NCI-H1048 (cell line): ENCODE measurements around the gene KATNAL1.
"Not testable (repeated sequence)": the region's sequence is repeated elsewhere in the genome, so short reads cannot be mapped to it uniquely, and the experiment has no call there.

ENCODE experiments used
- DNase-seq: peaks from one replicate; lab custom pipeline; 2025; lab: John Stamatoyannopoulos, UW

The KATNAL1 gene

GRCh38 chr13:30211745-30212144, 95.6 kb downstream of the KATNAL1 start:
- DNase-seq, result no peak

- DNase-seq, result no peak
Observed at GRCh38 chr13:30204564-30204963, 102.8 kb downstream of the KATNAL1 start.

DNA sequence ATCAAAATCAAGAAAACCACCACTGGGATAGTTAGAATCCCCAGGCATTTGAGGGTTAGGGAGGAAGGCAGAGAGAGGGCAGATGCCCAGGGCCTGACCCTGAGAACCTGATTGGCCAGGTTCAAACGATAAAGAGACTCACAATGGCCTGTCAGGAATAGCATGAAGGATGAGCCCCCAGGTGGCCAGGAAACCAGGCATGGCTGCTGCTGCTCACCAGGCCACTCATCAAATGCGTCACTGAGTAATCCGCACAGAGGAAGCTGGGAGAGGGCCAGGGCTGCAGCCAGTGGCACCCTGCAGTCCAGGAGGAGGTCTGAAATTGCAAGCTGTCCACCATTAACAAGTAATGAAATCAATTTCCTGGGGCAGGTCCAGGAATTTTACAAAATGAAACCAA, 111.3 kb downstream of the KATNAL1 start:
- DNase-seq, result no peak

GRCh38 chr13:30194906-30195305, 112.4 kb downstream of the KATNAL1 start:
- DNase-seq, result no peak

DNA sequence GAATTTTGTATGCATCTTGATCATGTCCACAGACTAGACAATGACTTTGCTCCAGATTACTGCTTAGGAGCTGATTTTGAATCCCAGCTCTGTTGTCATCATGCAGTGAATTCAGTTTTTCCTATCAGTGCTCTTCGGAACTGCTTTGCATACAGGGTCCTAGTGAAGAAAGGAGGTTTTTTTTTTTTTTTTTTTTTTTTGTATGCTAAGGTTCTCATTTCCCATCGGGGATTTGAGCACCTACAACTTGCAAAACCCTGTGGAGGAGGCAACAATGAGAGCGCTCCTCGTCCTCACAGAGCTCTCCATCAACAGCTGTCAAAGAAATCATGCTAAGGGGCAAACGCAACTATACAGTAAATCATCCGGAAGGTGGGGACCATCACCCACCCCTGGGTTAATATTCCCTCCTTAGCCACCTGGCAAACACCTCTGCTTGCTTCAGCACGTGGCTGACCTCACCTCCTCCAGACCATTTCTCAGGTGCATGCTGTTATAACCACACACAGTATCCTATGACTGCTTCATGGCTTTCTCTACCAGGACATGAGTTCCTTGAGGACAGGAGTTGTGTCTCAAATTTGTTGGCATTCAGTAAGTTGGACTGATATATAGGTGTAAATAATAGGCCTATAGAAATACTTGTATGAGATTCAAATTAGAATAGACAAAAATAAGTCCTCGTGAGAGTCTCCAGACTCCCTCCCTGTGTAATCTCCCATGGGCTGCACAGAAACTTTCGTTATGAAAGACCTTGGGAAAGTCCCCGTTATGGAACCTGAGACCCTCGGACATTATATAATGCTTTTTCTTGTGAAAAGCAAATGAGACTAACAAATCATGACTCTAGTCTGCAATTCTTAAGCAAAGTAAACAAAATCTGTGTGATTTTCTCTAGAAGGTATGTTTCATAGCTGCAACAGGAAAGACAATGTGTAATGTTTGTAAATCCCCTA, 113.8 kb downstream of the KATNAL1 start:
- DNase-seq, result no peak

- no peak for DNase-seq
Observed at GRCh38 chr13:30192320-30193093, 114.8 kb downstream of the KATNAL1 start.

DNA sequence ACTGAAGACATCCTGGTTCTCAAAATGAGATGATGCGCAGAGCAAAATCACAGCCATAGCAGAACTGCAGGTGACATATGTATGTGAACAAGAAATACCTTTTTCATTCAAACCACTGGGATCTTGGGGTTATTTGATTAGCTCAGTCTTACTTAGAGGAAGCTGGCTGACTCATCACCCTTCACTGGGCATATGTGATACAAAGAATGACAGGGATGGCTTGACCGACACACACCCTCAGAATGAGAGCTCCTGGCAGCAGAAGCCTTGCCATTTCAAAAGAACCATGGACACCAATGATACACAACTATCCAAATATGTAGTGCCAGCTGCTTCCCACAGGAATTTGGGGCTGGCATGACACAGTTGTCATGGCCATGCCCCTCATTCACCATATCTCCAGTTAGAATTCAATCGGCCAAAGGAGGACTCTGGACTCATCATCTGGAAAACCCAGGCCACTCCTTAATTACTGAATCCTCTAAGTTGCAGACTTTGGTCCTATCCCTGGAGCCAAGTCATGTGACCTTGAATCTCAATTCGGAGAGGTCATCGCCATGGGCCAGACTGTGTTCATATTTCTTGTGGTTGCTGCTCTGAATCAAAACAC, 115.8 kb downstream of the KATNAL1 start:
- no peak for DNase-seq

GRCh38 chr13:30186634-30187415, 120.5 kb downstream of the KATNAL1 start:
- DNase-seq, result no peak

- no peak for DNase-seq
Observed at GRCh38 chr13:30181888-30182651, 125.3 kb downstream of the KATNAL1 start.

DNA sequence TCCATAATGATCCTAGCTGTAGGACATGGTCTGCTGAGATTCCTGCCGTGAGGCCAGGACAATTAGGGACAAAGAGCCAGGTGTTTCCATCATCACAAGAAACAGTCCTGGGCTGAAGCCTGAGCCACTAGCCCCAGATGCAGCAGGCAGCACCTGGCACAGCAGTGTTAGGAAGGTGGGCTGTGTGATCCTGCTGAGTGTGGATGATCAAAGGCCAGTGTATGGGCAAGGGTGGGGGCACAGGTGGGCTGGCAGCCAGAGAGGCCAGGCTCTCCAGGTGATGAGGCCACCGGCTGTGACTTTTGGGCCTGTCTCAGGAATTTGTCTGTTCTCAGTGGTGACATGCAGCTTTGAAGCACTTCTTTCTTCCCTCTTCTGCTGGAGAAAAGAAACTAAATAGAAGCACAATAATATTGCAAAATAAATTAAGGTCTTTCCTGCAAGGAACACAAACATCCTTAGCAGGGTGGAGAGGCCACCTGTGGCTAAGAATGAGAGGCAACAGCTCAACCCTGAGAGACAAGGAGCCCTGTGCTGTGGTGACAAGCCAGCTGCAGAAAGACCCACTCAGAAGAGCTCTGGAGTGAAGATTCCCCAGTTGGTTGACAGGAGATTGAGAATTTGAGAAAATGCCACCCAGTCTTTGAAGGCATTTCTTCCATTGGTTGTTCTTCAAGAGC, 127.6 kb downstream of the KATNAL1 start:
- no peak for DNase-seq

DNA sequence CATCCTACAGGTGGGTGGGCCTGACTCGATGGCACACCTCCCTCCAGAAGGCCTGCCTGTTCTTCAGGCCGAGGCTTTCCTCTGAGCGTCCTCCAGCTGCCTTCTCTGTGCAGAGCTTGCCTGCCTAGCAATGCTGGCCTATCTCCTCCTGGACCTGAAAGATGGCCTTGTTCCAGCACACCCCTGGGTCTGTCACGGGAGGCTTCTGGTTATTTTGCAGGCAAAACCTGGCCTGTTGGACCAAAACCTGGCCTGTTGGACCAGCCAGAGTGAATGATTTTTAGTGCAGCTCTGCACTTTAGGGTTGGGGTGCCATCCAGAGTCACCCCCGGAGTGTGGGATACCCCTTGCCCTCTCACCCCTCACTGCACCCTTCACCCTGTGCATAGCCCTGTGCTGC, 128.4 kb downstream of the KATNAL1 start:
- DNase-seq, result no peak

DNA sequence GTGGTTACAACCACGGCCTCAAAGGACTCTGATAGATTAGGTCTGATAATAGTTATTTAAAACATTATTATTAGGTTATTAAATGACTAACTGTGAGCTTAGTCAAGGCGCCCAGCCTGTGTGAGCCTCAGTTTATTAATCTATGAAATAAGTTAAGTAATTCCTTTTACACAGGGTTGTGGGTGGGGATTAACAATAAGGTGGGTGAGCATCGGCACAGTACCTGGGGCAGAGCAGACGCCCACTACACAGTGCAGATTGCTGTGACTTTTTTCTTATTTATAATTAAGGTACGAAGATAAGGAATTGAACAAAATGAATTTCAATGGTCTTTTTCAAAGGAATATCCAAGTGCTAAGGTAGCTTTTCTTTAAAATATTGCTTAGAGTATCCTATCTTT, 132.2 kb downstream of the KATNAL1 start:
- DNase-seq, result no peak

DNA sequence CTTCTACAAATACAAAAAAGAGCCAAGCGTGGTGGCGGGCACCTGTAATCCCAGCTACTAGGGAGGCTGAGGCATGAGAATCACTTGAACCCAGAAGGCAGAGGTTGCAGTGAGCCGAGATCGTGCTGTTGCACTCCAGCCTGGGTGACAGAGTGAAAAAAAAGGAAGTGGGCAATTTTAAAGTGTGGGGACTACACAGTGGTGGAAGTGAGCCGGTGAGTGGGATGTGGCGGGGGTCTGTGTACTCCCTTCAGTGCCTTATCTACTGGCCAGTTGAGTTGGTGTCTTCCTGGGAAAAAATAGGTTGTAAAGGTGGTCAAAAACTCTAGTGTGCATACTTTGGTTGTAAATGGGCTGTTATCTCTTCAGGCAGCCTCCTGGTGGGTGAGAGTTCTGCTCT, 133.1 kb downstream of the KATNAL1 start:
- not testable (repeated sequence) for DNase-seq

GRCh38 chr13:30173303-30173610, 134.1 kb downstream of the KATNAL1 start:
- DNase-seq, result no peak

DNA sequence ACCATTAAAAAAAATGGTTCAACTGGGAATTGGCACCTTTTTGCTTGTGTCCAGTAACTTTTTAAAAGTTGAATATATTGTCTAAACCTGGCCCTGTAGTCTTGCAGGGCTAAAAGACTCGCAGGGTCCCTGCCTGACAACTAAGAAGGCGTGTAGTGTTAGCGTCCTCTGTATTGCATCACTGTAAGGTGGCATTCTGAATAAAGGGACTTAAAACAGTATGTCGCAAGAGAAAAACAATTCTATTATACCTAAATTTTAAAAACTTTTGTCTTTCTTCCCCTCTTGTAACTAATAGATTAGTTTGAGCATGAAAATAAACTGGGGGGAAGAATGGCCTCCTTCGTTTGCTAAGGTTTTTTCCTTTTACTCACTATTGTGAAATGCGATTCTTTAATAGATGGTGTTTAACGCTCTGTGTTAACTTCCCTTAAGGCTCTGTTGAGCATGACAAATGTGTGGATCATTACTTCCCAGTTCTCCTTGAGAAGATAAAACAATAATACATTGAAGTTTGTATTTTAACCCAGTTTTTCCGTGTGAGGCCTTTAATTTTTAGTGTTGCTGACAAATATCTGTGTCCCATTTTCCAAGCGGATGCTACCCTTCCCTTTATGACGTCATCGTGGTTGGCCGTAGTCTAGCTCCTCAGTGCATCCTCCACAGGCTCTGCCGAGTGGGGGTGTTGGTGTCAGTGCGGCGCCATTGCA, 134.6 kb downstream of the KATNAL1 start:
- no peak for DNase-seq

DNA sequence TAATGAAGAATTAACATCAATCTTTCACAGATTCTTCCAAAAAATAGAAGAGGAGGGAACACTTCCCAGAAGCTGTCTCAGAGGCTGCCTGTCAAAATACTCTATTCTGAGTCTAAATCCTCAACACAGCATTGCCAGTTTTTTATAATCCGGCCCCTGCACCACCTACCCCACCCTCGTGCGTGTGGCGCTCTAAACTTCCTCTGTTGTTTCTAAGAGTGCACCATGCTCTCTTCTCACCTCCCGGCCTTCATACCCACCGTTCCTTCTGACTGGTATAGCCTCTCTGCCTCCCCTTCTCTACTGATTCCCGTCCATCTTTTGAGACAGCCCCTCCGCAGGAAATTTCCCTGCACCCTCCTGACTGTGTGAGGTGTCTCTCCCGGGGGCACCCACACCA, 136.8 kb downstream of the KATNAL1 start:
- DNase-seq, result no peak

DNA sequence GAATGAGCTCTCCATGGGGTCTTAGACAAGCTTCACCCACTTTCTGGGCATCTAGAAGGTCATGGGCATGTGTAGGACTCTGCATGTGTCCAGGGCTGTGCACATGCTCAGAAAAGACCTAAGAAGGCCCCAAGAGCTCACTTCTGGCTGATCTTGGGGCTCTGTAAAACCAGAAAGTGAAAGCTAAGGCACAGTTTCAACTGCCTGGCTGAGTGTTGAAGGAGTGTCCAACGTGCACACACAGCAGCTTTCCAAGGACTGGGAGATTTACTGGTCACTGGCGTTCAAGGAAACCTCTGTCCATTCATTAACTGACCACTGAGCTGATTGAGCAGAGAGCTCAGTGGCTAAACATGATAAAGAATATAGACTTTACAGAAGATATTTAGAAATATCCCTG, 137.9 kb downstream of the KATNAL1 start:
- no peak for DNase-seq

- no peak for DNase-seq
Observed at GRCh38 chr13:30165796-30166195, 141.6 kb downstream of the KATNAL1 start.

DNA sequence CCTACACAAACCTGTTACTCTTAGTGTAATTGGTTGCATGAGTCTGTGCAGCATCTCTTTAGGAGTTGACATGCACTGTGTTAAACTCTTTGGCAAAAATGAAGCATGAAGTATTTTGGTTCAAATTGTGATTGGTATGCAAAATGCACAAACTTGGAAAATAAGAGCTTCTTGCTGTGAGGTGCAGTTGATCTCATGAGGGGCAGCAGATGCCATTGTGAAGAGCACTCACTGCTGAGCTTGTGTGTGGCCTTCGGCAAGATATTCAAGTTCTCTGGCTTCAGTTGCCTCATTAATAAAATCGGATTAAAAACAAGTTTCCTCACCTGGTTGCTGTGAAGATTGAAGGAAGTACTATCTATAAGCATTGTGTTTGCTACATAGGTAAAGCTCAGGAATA, 142.3 kb downstream of the KATNAL1 start:
- DNase-seq, result no peak

GRCh38 chr13:30164146-30164545, 143.2 kb downstream of the KATNAL1 start:
- no peak for DNase-seq
